ENCODE data around the gene CCDC148. TPM values are rescaled to one million over a fixed set of nuclear protein-coding genes. Genes with fewer than 3 reads are reported as not detected.
"Not testable (repeated sequence)": the region's sequence is repeated elsewhere in the genome, so short reads cannot be mapped to it uniquely, and the experiment has no call there.

CCDC148 gene
- total RNA-seq, 1 donor from 2014 or later, result not detected

DNA sequence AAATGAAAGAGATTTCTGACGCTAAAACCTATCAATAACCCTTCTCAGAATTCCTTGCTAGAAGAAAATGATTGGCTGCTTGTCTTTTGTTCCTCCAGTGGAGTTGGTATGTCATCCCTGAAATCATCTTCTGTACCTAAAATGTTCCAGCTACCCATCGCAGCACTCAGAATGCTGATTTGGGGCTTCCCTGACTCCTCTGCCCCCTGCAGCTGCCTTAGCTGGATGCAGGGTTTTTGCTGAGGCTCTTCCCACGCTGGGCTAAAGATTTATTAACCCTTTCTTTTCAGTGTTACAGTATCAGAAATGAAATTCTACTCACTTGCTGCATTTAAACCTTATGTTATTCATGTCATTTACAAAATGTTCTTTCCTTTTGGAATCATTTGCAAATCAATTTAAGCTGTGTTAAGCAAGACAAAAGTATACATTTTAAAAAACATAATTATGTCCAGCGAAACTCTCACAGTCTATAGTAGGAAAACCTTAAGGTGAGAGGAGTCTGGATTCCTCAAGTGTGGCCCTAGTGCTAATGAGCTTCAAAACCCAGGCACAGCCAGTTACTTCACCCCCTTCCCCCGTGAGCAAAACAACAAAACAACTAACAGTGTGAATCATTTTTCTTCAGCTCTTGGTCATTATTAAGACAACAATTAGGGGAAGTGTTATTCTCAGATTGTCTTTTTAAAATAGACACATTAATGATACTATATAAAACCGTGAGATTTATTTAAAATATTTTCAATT lies 33.0 kb upstream of the CCDC148 start:
- no peak overlapping the region for H3K27ac Mint-ChIP-seq
- no peaks in the 10 kb centered on the region for H3K27me3 Mint-ChIP-seq
- intact Hi-C loops (cut with micrococcal nuclease), result no loop called here
- DNase-seq, result no peak
- no peaks in the 10 kb centered on the region for H3K9me3 Mint-ChIP-seq
- H3K4me3 Mint-ChIP-seq, result no peak overlapping the region
- peaks cover 8% of the 10 kb centered on the region for H3K4me1 Mint-ChIP-seq
- H3K36me3 Mint-ChIP-seq (ENCODE audit: low read depth), result no peaks in the 10 kb centered on the region

DNA sequence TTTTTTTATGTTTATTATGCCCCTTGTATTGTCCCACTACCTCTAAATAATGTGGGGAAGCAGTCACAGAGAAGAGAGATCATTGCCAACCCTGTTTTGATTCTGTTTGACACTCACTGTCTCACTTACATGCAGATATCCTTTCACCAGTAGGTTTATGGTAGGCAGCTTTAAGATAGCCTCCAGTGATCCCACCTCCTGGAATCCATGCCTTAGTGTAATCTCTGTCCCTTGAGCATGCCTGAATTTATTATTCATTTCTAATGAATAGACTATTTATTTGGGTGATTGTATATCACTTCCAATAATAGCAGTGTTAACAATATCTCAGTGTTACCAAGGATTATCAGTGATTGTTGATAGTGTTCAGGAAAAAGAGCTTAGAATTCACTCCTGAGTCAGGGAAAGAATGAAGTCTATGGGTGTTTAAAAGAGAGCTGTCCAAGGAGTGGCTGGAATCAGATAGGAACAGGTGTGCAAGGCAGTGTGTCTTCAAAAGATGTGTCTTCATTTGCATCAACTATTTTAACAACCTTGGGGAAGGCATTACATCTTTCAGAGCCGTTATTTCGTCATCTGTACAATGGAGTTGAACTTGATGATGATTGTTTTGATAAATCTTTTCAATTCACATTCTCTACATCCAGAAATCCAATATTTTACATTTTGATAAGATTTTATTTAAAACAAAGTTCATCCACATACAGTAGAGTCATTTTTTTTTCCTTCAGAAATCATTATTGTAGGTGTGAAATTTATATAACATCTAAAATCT lies 32.1 kb upstream of the CCDC148 start:
- no peaks in the 10 kb centered on the region for H3K27me3 Mint-ChIP-seq
- intact Hi-C loops (cut with micrococcal nuclease), result no loop called here
- H3K4me3 Mint-ChIP-seq, result no peak overlapping the region
- no peak for DNase-seq
- no peaks in the 10 kb centered on the region for H3K36me3 Mint-ChIP-seq (ENCODE audit: low read depth)
- H3K9me3 Mint-ChIP-seq, result no peaks in the 10 kb centered on the region
- no peak overlapping the region for H3K27ac Mint-ChIP-seq
- H3K4me1 Mint-ChIP-seq, result peaks cover 8% of the 10 kb centered on the region

DNA sequence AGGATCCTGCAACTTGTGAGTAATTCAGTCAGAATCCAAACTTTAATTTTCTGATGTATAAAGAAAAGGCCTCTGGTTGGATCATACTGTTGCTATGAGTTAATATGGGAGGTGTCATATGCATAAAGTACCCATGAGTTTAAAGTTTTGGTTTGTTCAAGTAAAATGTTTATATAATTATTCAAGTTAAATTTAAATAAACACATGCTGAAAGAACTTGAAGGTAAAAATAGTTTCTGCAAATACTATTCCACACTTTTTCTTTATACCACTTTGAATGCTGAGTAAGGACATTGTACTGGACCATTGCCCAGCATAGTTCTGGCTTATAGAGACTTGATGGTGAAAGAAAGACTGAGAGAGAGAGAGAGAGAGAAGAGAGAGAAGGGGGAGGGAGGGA lies 30.9 kb upstream of the CCDC148 start:
- no peak overlapping the region for H3K27ac Mint-ChIP-seq
- peaks cover 8% of the 10 kb centered on the region for H3K4me1 Mint-ChIP-seq
- H3K9me3 Mint-ChIP-seq, result no peaks in the 10 kb centered on the region
- no peaks in the 10 kb centered on the region for H3K36me3 Mint-ChIP-seq (ENCODE audit: low read depth)
- intact Hi-C loops (cut with micrococcal nuclease), result no loop called here
- no peak for DNase-seq
- H3K4me3 Mint-ChIP-seq, result no peak overlapping the region
- H3K27me3 Mint-ChIP-seq, result no peaks in the 10 kb centered on the region

DNA sequence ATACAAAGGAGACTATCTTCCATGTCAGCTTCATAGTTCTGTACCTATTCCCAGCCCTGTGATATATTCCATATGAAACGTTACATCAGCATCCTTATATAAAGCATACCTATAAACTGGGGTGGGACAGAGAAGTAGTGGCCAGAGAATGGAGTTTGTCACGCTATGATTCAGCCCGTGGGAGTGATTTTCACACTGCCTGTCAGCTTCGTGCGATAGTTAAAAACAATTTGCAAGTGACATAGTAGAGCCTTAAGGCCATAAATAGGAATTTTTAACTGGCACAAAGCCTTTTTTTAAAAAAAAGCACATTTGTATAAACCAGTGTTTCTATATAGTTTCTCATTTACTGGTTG lies 30.4 kb upstream of the CCDC148 start:
- Mint-ChIP-seq H3K27me3 (no peaks in the 10 kb centered on the region), H3K4me3 (no peak overlapping the region), H3K4me1 (peaks cover 10% of the 10 kb centered on the region), H3K9me3 (no peaks in the 10 kb centered on the region), H3K36me3 (ENCODE audit: low read depth) (no peaks in the 10 kb centered on the region), H3K27ac (no peak overlapping the region)
- intact Hi-C loops (cut with micrococcal nuclease), result no loop called here
- no peak for DNase-seq

DNA sequence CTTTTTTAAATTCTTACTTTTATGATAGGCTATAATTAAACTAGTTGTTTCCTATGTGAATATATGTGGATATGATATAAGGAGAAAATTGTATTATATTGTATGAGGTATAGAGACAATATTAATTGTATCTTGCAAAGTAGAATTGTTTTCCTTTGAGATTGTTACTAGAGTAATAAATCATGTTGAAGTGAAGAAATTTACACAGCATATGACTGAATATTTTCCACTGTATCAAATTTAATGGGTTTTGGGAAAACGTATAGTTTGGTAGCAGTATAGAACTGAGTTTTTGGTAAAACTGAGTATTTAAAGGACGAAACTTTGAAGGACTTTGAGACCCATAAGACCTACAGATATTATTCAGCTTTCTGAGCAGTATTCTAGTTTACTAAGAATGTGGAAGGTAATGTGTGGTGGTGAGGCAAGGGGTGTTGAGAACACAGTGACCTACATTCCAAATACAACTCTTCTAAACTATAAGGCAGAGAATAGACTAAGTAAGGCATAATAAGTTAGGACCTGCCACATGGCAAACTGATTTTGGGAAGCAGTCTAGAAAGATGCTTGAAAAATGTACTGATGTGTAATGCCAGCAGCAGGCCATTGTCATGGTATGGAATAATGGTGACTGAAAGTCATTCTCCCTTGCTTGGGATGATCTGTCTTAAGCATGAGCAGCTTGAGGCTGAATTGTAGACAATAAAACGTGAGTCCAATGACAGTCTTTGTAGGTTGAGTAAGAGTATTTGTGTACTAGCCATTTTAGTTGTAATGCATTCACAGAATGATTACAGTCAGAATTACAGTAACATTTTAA lies 29.8 kb upstream of the CCDC148 start:
- Mint-ChIP-seq H3K9me3 (no peaks in the 10 kb centered on the region), H3K36me3 (ENCODE audit: low read depth) (no peaks in the 10 kb centered on the region), H3K4me3 (no peak overlapping the region), H3K4me1 (peaks cover 12% of the 10 kb centered on the region), H3K27me3 (no peaks in the 10 kb centered on the region), H3K27ac (no peak overlapping the region)
- peak; percentile 10 for DNase-seq
- intact Hi-C loops (cut with micrococcal nuclease), result no loop called here

DNA sequence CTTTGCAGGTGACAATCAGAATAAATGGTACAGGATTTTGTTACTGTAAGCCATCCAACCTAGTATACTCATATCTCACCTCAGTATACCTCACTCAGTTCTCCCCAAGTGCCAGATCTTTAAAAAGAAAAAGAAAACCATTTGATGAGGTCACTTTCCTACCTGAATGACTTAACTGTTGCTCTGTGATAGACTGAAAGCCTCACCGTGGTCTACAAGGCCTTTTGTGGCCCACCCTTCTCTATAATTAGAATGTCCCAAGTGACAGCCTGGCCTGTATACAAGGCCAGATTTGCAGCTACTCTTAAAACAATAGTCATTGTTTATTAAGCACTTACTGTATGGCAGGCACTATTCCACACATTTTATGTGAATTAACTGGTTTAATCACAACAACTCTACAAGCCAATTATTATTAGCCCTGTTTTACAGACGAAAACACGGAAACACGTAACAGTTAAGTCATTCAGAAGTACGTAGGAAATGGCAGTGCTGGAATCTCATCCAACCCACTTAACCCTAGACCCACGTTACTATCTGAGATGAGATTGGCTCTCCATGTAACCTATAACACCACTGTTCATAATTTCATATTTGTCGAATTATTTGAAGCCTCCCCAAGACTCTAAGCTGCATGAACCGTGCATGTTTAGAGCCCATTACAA lies 28.5 kb upstream of the CCDC148 start:
- Mint-ChIP-seq H3K4me1 (peaks cover 12% of the 10 kb centered on the region), H3K9me3 (no peaks in the 10 kb centered on the region), H3K4me3 (no peak overlapping the region), H3K36me3 (ENCODE audit: low read depth) (peaks cover 1% of the 10 kb centered on the region), H3K27ac (no peak overlapping the region), H3K27me3 (no peaks in the 10 kb centered on the region)
- intact Hi-C loops (cut with micrococcal nuclease), result no loop called here
- peak; percentile 27 for DNase-seq

DNA sequence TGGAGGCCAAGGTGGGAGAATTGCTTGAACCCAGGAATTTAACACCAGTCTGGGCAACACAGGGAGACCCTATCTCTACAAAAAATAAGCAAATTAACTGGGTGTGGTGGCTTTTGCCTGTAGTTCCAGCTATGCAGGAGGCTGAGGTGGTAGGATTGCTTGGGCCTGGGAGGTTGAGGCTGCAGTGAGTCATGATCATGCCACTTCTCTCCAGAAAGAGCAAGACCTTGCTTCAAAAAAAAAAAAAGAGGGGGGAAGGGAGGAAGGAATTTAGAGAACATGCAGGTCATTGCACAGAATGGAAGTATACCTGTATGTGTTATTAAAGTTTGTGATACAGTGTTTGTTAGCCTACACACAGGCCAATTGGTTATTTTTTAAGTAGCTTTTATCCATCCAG lies 26.0 kb upstream of the CCDC148 start:
- H3K4me1 Mint-ChIP-seq, result peaks cover 17% of the 10 kb centered on the region
- H3K9me3 Mint-ChIP-seq, result no peaks in the 10 kb centered on the region
- H3K4me3 Mint-ChIP-seq, result no peak overlapping the region
- peaks cover 4% of the 10 kb centered on the region for H3K36me3 Mint-ChIP-seq (ENCODE audit: low read depth)
- intact Hi-C loops (cut with micrococcal nuclease), result no loop called here
- no peak for DNase-seq
- H3K27ac Mint-ChIP-seq, result no peak overlapping the region
- H3K27me3 Mint-ChIP-seq, result no peaks in the 10 kb centered on the region

DNA sequence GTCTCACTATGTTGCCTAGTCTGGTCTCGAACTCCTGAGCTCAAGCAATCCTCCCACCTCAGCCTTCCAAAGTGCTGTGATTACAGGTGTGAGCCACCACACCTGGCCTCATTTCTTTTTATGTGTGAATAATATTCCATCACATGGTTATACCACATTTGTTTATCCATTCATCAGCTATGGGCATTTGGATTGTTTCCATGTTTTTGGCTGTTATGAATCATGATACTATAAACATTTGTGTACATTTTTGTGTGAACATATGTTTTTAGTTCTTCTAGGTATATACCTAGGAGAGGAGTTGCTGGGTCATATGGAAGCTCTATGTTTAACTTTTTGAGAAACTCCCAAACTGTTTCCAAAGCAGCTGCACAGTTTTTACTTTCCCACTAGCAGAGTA lies 24.6 kb upstream of the CCDC148 start:
- H3K4me3 Mint-ChIP-seq, result no peak overlapping the region
- peaks cover 20% of the 10 kb centered on the region for H3K4me1 Mint-ChIP-seq
- no peak overlapping the region for H3K27ac Mint-ChIP-seq
- H3K36me3 Mint-ChIP-seq (ENCODE audit: low read depth), result peaks cover 4% of the 10 kb centered on the region
- DNase-seq, result no peak
- intact Hi-C loops (cut with micrococcal nuclease), result no loop called here
- no peaks in the 10 kb centered on the region for H3K9me3 Mint-ChIP-seq
- no peaks in the 10 kb centered on the region for H3K27me3 Mint-ChIP-seq

DNA sequence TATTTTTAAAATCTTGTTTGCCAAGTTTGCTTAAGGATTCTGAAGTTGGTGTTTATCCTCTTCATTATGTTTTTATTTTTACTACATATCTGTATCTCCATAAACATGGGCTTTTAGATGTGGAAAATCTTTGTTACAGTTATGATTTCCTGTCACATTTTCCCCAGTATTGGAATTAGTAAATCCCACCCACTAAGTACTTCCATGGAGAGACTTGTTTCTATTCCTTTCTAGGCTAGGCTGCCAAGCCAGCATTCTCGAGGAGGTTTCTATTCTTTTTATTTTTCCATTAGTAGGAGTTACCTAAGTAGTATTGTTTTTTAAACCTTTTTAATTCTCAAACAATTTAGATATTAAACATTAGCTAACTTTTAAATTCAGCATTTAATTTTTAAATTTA lies 22.3 kb upstream of the CCDC148 start:
- Mint-ChIP-seq H3K36me3 (ENCODE audit: low read depth) (peaks cover 4% of the 10 kb centered on the region), H3K4me1 (peaks cover 15% of the 10 kb centered on the region), H3K9me3 (no peaks in the 10 kb centered on the region), H3K4me3 (no peak overlapping the region), H3K27me3 (no peaks in the 10 kb centered on the region), H3K27ac (no peak overlapping the region)
- no peak for DNase-seq
- intact Hi-C loops (cut with micrococcal nuclease), result no loop called here

DNA sequence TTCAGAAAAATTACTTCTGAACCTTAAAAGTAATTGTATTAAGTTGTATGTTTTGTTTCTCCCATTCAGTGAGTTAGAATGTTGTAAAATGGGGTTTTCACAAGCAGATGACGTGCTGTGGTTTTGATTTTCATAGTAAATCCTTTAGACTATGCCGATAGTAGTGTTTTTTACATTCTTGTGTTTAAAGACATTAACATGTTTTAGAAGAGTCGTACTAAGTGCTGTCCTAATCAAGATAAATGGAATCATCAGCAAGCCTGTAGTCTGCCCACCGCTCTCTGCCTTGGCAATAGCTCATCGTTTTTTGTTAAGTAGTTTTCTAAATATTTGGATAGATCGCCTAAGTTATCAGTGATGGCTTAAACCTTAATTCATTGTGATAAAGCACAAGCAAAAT lies 21.7 kb upstream of the CCDC148 start:
- DNase-seq, result no peak
- Mint-ChIP-seq H3K36me3 (ENCODE audit: low read depth) (peaks cover 4% of the 10 kb centered on the region), H3K9me3 (no peaks in the 10 kb centered on the region), H3K4me1 (peaks cover 15% of the 10 kb centered on the region), H3K4me3 (no peak overlapping the region), H3K27ac (no peak overlapping the region), H3K27me3 (no peaks in the 10 kb centered on the region)
- intact Hi-C loops (cut with micrococcal nuclease), result no loop called here

DNA sequence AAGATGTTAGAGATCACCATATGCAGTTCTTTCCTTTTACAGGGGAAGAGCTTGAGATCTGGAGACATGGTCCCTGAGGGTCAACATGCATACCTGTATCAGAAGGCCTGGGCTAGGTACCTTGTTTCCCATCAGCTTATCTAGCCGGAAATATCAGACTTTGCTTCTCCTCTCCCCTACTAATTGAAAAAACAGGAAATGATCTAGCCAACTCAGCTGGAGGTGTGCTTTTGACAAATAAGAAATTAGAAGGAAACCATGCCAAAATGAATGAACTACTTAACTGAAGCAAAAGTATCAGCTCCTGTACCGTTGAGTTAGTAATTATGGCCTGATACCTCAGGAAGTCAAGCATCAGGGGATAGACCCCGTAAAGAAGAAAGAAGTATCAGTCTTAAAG lies 20.6 kb upstream of the CCDC148 start:
- H3K4me1 Mint-ChIP-seq, result peaks cover 15% of the 10 kb centered on the region
- H3K27ac Mint-ChIP-seq, result peak overlapping the region; percentile 10
- H3K27me3 Mint-ChIP-seq, result no peaks in the 10 kb centered on the region
- peaks cover 2% of the 10 kb centered on the region for H3K9me3 Mint-ChIP-seq
- no peak for DNase-seq
- intact Hi-C loops (cut with micrococcal nuclease), result no loop called here
- no peak overlapping the region for H3K4me3 Mint-ChIP-seq
- peaks cover 6% of the 10 kb centered on the region for H3K36me3 Mint-ChIP-seq (ENCODE audit: low read depth)

DNA sequence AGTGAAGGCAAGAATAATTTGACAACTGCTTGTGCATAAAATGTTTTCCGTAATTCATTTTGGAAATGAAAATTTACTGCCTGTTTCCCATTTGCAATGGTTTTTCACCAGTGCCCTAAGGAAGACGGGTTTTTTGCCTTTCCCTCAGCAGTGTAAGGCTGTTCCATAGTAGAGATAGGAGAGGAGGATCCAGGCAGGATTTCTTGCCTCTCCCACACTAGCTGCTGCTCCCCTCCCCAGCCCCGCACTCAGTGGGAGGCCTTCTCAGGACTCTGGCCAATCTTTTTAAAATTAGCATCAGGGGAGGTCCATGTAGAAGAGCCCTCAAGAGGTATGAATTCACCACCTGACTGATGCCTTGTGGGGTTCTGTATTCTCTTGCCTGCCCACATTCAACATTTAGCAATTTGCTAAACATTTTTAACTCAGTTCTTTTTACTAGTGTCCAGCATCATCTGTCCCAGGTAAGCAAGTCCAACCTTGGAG lies 18.0 kb upstream of the CCDC148 start:
- DNase-seq; H3K9me3 Mint-ChIP-seq; H3K27me3 Mint-ChIP-seq; H3K4me3 Mint-ChIP-seq; intact Hi-C loops (cut with micrococcal nuclease); H3K27ac Mint-ChIP-seq: not testable (repeated sequence)
- H3K36me3 Mint-ChIP-seq (ENCODE audit: low read depth), result peaks cover 13% of the 10 kb centered on the region
- peaks cover 11% of the 10 kb centered on the region for H3K4me1 Mint-ChIP-seq

DNA sequence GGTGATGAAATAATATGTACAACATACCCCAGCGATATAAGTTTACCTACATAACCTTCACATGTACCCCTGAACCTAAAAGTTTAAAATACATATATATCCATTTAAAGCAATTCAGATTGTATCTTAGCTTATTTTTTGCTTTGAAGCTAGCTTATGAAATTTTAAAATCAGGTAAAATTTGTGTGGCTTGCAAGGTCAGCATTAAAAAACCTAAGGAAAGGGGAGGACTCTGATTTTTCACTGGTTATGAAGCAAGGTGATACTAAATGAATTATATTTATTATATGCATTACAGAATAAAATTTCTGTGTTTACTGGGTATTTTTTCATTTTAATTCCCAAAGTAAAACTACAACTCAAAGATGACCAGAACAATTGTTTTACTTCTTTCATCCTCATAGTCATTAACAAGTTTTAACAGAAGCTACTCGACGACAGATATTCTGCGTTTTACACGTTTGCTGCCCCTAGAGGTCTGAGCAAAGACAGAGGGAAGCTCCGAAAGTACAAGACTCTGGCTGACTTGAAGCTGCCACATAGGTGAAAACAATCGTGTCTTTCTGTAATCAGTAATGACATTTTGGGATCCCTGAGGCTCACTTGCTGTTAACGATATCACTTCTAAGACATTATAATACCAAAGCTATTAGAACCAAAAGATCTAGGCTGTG lies 17.3 kb upstream of the CCDC148 start:
- peaks cover 2% of the 10 kb centered on the region for H3K9me3 Mint-ChIP-seq
- intact Hi-C loops (cut with micrococcal nuclease), result no loop called here
- DNase-seq, result no peak
- H3K27me3 Mint-ChIP-seq, result no peaks in the 10 kb centered on the region
- peaks cover 15% of the 10 kb centered on the region for H3K36me3 Mint-ChIP-seq (ENCODE audit: low read depth)
- no peak overlapping the region for H3K27ac Mint-ChIP-seq
- H3K4me3 Mint-ChIP-seq, result no peak overlapping the region
- H3K4me1 Mint-ChIP-seq, result peaks cover 11% of the 10 kb centered on the region

Data from activated CD4-positive, alpha-beta T cell treated with anti-CD3 and anti-CD28 coated beads, Interleukin-2, amount 10 ng/mL, durations not matched to agents 24 days and 14 days (primary cell).